Mesendoderm (in vitro differentiated cells): ENCODE measurements around the gene DELE1.

ENCODE experiments used
- DNase-seq: peaks from one replicate; pipeline ENCODE4 v3.0.0; 2013
- H2AK5ac ChIP-seq: 2 replicates; pipeline ENCODE4 v1.6.1; 2013; ENCODE audit warnings: low read length, inconsistent platforms
- H2BK120ac ChIP-seq: 2 replicates; pipeline ENCODE4 v1.6.1; 2013; ENCODE audit warnings: low read depth, mild to moderate bottlenecking, low read length, moderate library complexity, mixed read lengths
- H2BK15ac ChIP-seq: replicated peaks from 2 replicates; pipeline ENCODE4 v1.6.1; 2013; ENCODE audit warnings: low read depth, mild to moderate bottlenecking, moderate library complexity
- H2BK5ac ChIP-seq: 2 replicates; pipeline ENCODE4 v1.6.1; 2013; ENCODE audit warnings: low read length, inconsistent platforms
- H3K18ac ChIP-seq: 2 replicates; pipeline ENCODE4 v1.6.1; 2013; ENCODE audit warnings: mild to moderate bottlenecking, low read length, mixed read lengths
- H3K23ac ChIP-seq: one replicate; pipeline ENCODE4 v1.6.1; 2013; ENCODE audit warnings: low read length
- H3K27ac ChIP-seq: 2 replicates; pipeline ENCODE4 v1.5.1; 2013; ENCODE audit warnings: low read depth, mild to moderate bottlenecking, inconsistent platforms, low read length, moderate library complexity
- H3K27me3 ChIP-seq: 2 replicates; pipeline ENCODE4 v1.6.1; 2013; ENCODE audit warnings: low read length, control low read depth, mild to moderate bottlenecking, inconsistent platforms; ENCODE audit not compliant: insufficient read depth, poor library complexity
- H3K36me3 ChIP-seq: 2 replicates; pipeline ENCODE4 v1.6.1; 2013; ENCODE audit warnings: low read length, inconsistent platforms; ENCODE audit not compliant: control insufficient read depth, insufficient read depth
- H3K4ac ChIP-seq: one replicate; pipeline ENCODE4 v1.6.1; 2013; ENCODE audit warnings: low read depth, mild to moderate bottlenecking, low read length, moderate library complexity
- H3K4me1 ChIP-seq: 2 replicates; pipeline ENCODE4 v1.6.1; 2013; ENCODE audit warnings: low read depth, low read length, inconsistent platforms; ENCODE audit not compliant: control insufficient read depth
- H3K4me2 ChIP-seq: 2 replicates; pipeline ENCODE4 v1.6.1; 2013; ENCODE audit warnings: low read length
- H3K4me3 ChIP-seq: 2 replicates; pipeline ENCODE4 v1.5.1; 2013; ENCODE audit warnings: mild to moderate bottlenecking, low read length
- H3K56ac ChIP-seq: one replicate; pipeline ENCODE4 v1.6.1; 2013; ENCODE audit warnings: low read length
- H3K79me1 ChIP-seq: 2 replicates; pipeline ENCODE4 v1.6.1; 2013; ENCODE audit warnings: low read length, inconsistent platforms
- H3K79me2 ChIP-seq: 2 replicates; pipeline ENCODE4 v1.6.1; 2013; ENCODE audit warnings: mild to moderate bottlenecking, low read length; ENCODE audit not compliant: control insufficient read depth, insufficient read depth
- H3K9ac ChIP-seq: 2 replicates; pipeline ENCODE4 v1.6.1; 2013; ENCODE audit warnings: low read length, inconsistent platforms
- H4K5ac ChIP-seq: one replicate; pipeline ENCODE4 v1.6.1; 2013; ENCODE audit warnings: low read length
- H4K8ac ChIP-seq: one replicate; pipeline ENCODE4 v1.6.1; 2013; ENCODE audit warnings: low read depth, mild to moderate bottlenecking, control low read depth, low read length, moderate library complexity
- WGBS: extraction: QIAGEN DNeasy Blood & Tissue Kit; methylation state at CpG from one replicate; pipeline ENCODE4 v1.1.7; 2013; ENCODE audit warnings: low lambda C conversion rate, missing lambda C conversion rate; ENCODE audit not compliant: insufficient coverage; ENCODE audit errors: extremely low coverage; 5-methylcytosine and 5-hydroxymethylcytosine counted together

DELE1 gene

DNA sequence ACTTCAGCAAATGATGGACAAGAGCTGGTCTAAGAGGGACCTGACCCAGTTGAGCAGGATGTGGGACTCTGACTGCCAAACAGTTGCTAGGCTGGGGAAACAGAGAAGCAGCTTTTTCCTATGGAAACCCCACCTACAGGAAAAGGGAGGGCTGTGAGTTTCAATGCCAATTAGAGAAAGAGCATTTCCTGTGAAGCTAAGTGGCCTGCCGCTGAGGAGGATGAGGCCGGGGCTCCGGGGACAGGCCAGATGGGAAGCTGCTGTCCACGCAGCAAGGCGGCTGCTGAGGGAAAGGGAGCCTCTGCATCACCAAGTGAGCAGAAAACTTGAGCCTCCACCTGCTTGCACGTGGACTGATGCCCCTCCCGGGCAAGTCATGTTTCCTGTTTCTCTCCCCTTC, 34.4 kb downstream of the DELE1 start, which contains the start of gene PCDH12:
Gene PCDH12, minus strand, starts transcription at position 90 of the 400 bp plus-strand sequence. CDS start 351 bp downstream, outside the sequence.
- Histone ChIP-seq H3K4me1 (no peaks in the 10 kb centered on the region), H3K4me3 (no peak within 1 kb of the TSS), H2BK5ac (no peak within 1 kb of the TSS), H4K8ac (no peak within 1 kb of the TSS), H3K79me2 (no peaks in the 10 kb centered on the region), H2BK15ac (no peak within 1 kb of the TSS), H3K27ac (no peak within 1 kb of the TSS), H3K18ac (no peak within 1 kb of the TSS), H2AK5ac (no peak within 1 kb of the TSS), H3K56ac (peak within 1 kb of the TSS; percentile 12), H4K5ac (no peak within 1 kb of the TSS), H2BK120ac (no peak within 1 kb of the TSS), H3K9ac (no peak within 1 kb of the TSS), H3K23ac (peak within 1 kb of the TSS; percentile 16), H3K4me2 (no peak within 1 kb of the TSS), H3K27me3 (no peaks in the 10 kb centered on the region), H3K4ac (no peak within 1 kb of the TSS), H3K79me1 (no peaks in the 10 kb centered on the region), H3K36me3 (no peaks in the 10 kb centered on the region)
- DNase-seq = peak; percentile 67
- no CpG with 5 or more reads among the region's 7 CpGs for WGBS

DNA sequence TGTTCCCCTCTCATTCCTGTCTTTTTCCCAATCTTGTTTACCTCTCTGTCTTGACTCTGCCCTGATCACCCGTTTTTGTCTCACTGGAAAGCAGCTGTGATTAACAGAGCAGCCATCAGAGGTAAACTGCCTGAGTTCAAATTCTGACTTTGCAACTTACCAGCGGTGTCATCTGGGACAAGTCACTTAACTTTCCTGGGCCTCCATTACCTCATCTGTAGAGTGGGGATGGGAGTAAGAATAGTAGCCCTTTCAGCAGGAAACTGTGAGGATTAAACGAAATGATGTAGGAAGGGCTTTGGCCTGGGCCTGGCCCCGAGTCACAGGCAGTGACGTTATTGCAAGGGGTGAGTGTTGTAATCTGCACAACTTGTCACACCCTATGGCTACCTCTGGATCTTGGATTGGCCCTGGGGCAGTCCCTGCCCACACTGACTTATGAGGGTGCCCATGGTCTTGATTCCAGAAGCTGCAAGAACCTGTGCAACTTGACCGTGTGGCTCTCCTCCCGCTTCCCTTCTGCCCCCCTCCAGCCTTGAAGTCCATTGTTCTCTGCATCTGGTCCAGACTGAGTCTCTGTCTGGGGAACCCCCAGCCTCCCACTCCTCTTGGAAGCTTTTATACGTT, 35.0 kb downstream of the DELE1 start:
- Histone ChIP-seq H3K27ac (no peak overlapping the region), H2AK5ac (no peak overlapping the region), H3K4me2 (no peak overlapping the region), H4K8ac (no peak overlapping the region), H3K9ac (no peak overlapping the region), H3K79me2 (no peaks in the 10 kb centered on the region), H3K56ac (no peak overlapping the region), H4K5ac (no peak overlapping the region), H3K27me3 (no peaks in the 10 kb centered on the region), H3K4me1 (no peaks in the 10 kb centered on the region), H3K23ac (no peak overlapping the region), H3K79me1 (no peaks in the 10 kb centered on the region), H3K18ac (no peak overlapping the region), H3K4me3 (no peak overlapping the region), H2BK5ac (no peak overlapping the region), H3K4ac (no peak overlapping the region), H2BK120ac (no peak overlapping the region), H2BK15ac (no peak overlapping the region), H3K36me3 (no peaks in the 10 kb centered on the region)
- no peak for DNase-seq
- no CpG with 5 or more reads among the region's 8 CpGs for WGBS

DNA sequence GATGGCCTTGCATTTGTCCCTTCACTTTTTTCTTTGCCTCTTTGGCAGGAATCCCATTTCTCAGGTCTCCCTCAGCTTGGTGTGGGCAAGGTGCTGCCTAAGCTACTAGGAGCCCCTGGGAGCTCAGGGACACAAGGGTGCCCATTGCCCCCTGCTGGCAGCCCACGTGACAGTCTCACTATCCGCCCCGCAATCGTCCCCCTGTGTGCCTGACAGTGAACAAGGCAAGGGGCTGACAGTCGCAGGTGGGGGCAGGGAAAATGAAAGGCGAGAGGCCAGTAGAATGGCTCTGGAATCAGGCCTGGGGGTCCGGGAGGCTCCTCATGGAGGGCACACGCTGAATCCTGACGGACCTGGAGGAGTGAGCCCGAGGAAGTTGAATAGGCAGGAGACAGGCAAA, 36.3 kb downstream of the DELE1 start:
- Histone ChIP-seq H2BK5ac (no peak overlapping the region), H2BK15ac (no peak overlapping the region), H3K79me1 (no peaks in the 10 kb centered on the region), H3K18ac (no peak overlapping the region), H3K27ac (no peak overlapping the region), H3K4me3 (no peak overlapping the region), H3K79me2 (no peaks in the 10 kb centered on the region), H3K4ac (no peak overlapping the region), H3K56ac (no peak overlapping the region), H4K8ac (no peak overlapping the region), H4K5ac (no peak overlapping the region), H3K23ac (no peak overlapping the region), H3K4me1 (no peaks in the 10 kb centered on the region), H3K4me2 (no peak overlapping the region), H3K9ac (no peak overlapping the region), H3K36me3 (no peaks in the 10 kb centered on the region), H2BK120ac (no peak overlapping the region), H2AK5ac (no peak overlapping the region), H3K27me3 (no peaks in the 10 kb centered on the region)
- no CpG with 5 or more reads among the region's 10 CpGs for WGBS
- DNase-seq = peak; percentile 29

DNA sequence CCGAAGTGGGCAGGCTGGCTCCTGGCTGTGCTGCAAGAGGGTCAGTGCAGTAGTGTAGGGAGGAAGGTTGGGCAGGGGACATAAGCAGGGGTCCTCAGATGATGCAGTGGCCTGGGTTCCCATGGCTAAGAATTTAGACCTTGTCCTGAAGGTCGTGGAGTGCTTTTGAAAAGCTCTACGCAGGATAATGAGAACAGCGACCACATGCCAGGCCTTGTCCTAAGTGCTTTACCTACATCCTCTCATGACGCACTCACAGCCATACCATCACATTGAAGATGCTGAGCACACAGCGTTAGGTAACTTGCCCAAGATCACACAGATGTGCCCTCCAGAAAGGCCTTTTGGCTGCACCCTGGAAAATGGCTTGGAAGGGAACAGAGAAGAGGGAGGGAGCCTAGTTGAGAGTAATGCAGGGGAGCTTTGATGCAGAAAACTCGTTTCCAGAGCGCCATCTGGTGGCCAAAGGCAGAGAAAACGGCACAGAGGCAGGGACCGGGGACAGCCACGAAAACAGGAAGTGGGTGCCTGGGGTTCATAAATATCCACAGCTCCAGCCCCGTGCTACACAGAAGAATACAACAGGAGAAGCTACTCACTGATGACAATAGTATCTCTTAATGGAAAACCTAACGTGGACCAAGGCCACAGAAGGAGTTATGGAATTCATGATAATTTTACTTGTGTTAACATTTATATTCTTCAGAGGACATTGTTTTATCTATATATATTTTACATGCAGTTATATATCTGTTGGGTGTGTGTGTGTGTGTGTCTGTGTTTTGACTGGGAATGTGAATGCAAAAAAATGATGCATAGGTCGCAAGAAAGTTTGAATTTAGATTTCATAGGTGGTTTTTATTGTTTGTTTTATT, 37.0 kb downstream of the DELE1 start:
- Histone ChIP-seq H3K18ac (no peak overlapping the region), H3K4me3 (no peak overlapping the region), H2BK15ac (no peak overlapping the region), H2BK120ac (no peak overlapping the region), H3K27ac (no peak overlapping the region), H2AK5ac (no peak overlapping the region), H2BK5ac (no peak overlapping the region), H3K56ac (peak overlapping the region; percentile 40), H4K8ac (no peak overlapping the region), H3K36me3 (no peaks in the 10 kb centered on the region), H3K4me2 (no peak overlapping the region), H3K27me3 (no peaks in the 10 kb centered on the region), H3K4ac (no peak overlapping the region), H4K5ac (no peak overlapping the region), H3K9ac (no peak overlapping the region), H3K23ac (no peak overlapping the region), H3K79me1 (no peaks in the 10 kb centered on the region), H3K79me2 (no peaks in the 10 kb centered on the region), H3K4me1 (no peaks in the 10 kb centered on the region)
- no CpG with 5 or more reads among the region's 14 CpGs for WGBS
- peak; percentile 88 for DNase-seq

DNA sequence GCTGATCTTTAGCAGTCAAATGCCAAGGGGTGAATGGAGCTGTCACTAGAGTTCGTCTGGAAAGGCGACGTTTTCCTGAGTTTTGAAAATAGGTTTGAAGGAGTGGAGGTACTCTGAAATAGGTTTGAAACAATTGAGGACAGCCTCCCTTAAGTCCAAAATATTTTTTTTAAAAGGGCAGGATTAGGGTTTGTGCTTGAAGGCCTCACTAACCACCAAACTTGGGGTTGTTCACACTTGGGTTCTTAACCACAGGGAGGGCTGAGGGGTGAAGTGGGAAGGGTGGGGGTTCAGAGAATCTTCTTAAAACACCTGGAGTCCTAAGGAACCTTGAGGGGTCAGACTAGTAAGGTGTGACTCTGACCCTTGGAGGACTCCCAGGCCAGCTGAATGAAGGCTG, 37.8 kb downstream of the DELE1 start:
- no peak overlapping the region for H2BK120ac ChIP-seq
- H2AK5ac ChIP-seq = no peak overlapping the region
- no peak for DNase-seq
- no peak overlapping the region for H3K4ac ChIP-seq
- H3K36me3 ChIP-seq = no peaks in the 10 kb centered on the region
- H3K18ac ChIP-seq = no peak overlapping the region
- no CpG with 5 or more reads among the region's 3 CpGs for WGBS
- no peak overlapping the region for H4K5ac ChIP-seq
- no peaks in the 10 kb centered on the region for H3K79me1 ChIP-seq
- no peak overlapping the region for H3K27ac ChIP-seq
- H3K23ac ChIP-seq = no peak overlapping the region
- no peak overlapping the region for H3K9ac ChIP-seq
- no peak overlapping the region for H4K8ac ChIP-seq
- H3K4me2 ChIP-seq = no peak overlapping the region
- no peaks in the 10 kb centered on the region for H3K79me2 ChIP-seq
- H2BK15ac ChIP-seq = no peak overlapping the region
- H3K4me1 ChIP-seq = no peaks in the 10 kb centered on the region
- H2BK5ac ChIP-seq = no peak overlapping the region
- no peak overlapping the region for H3K56ac ChIP-seq
- H3K27me3 ChIP-seq = no peaks in the 10 kb centered on the region
- no peak overlapping the region for H3K4me3 ChIP-seq
